A549 treated with AZD9567 at 1 μM for 4 hours (cell line): ENCODE data around the gene EIF5A2. TPM values are rescaled to one million over a fixed set of nuclear protein-coding genes. Genes with fewer than 3 reads are reported as not detected.

Source experiments
- total RNA-seq: library from RNA; stranded (reverse); fragments of 200-300 nt; extraction: Qiagen RNA extraction; gene quantifications from 5 replicates; pipeline ENCODE4 v1.2.3, GENCODE V29; 2022; ENCODE audit not compliant: insufficient read depth

EIF5A2 gene
- 13.7 to 19.1 TPM (median 15.2 TPM) in 5 replicates for total RNA-seq

DNA sequence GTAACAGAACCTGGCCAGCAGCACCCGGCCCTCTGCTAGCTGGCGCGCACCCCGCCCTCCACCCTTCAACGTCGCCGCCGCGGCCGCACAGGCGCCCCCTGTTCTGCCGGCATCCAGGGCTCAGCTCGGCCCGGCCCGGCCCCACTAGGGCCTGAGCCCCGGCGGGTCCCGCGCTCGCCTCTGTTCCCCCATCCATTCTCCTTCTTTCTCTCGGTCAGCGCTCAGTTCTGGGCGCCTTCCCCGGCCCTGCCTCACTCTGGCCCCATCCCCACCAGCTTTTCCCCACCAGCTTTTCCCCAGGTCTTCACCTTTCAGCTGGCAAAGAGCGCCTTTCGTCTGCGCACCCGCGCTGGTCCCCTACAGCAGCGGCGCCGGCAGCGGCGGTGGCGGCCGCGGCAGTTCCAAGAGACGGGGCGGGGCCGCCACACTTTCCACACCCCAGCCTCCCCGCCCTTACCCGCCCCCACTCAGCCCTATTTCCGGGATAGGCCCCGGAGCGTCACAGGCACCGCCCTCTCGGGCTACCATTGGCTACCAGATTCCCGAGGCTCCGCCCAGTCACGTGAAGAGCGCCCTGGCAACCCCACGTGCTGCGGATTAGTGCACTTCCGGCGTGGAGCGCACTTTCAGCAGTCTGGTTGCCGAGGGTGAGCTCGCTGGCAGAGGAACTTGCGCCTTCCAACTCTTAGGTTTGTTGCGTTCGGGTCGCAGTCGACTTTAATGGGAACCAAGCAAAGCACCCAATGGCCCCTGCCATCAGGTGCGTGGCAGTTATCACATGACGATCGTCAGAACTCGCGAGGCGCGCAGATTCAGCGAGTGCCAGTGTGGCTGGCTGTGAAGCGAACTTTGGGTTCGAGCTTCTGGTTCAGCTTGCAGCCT, at the start of gene EIF5A2:
TSS of gene EIF5A2 (minus strand) at position 403 of the 882 bp plus-strand sequence. CDS start 831 bp downstream, outside the sequence.

DNA sequence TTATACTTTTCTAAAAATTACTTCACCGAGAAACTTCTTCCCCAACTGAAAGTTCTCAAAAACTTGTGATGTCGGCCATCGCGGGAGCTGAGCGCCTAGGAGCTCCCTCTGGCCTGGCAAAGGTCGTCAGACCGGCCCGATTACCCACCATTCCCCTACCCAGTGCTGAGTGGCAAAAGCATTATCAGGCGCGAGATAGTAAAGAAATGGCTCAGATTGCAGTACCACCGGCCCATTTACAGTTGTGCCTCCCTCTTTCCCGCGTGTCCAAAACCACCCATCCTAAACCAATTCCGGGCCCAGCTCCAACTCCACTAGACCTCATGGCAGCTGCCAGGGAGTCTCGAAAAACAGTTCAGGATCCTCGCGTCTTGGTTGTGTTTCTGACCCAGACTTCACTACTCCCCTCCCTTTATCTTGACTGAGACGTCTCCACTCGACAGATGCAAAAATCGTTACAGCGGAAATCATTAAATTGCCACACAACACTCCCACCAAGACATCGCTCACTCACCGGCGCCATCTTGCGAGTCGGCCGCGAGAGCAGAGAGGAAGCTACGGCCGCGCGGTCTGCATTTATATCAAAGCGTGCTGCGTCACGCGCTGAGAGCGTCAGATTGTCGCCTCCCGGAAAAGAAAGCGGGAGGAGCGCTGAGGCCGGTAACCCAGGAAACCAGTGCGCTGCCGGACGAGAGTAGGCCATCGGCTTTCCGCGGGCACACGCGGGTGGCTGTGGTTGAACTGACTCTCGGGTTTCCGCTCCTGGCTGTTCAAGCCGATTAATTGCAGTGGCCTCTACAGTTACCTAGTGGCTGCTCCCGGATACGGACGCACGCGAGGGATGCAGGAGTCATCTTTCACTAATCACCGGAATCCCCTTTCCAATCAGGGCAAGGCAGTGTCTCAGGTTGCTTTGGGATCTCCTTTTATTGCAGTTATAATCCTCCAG, 38.5 kb downstream of the EIF5A2 start, which contains the start of gene RPL22L1:
TSS of gene RPL22L1 (minus strand) at position 551 of the 949 bp plus-strand sequence. CDS start at position 523, 28 bp downstream.

Other genes starting within 250 kb of the EIF5A2 start
- 139 to 304 TPM (median 283 TPM) in 5 replicates for gene RPL22L1, start 38.4 kb downstream of the EIF5A2 start, total RNA-seq
- gene SLC2A2, start 118.1 kb upstream of the EIF5A2 start, total RNA-seq = not detected in 5 replicates